Myocyte (in vitro differentiated cells): ENCODE results near the gene C2CD4C. TPM values are rescaled to one million over a fixed set of nuclear protein-coding genes. Genes with fewer than 3 reads are reported as not detected.
"Not testable (repeated sequence)": the region's sequence is repeated elsewhere in the genome, so short reads cannot be mapped to it uniquely, and the experiment has no call there.

Source experiments
- DNase-seq: peaks from one replicate; pipeline ENCODE4 v3.0.0-alpha.2; 2012; ENCODE audit warnings: low read depth
- total RNA-seq: library from RNA; depleted of rRNA; stranded (reverse); fragments of >200 nt; gene quantifications from 2 replicates; pipeline ENCODE4 v1.2.3, GENCODE V29; 2014

C2CD4C gene
- total RNA-seq, 1 donor from 2014 or later: 0.11 TPM

- no peak for DNase-seq
Observed at GRCh38 chr19:438416-438958, 29.5 kb upstream of the C2CD4C start.

- no peak for DNase-seq
Observed at GRCh38 chr19:437041-437440, 28.1 kb upstream of the C2CD4C start.

GRCh38 chr19:436413-436950 lies 27.5 kb upstream of the C2CD4C start:
- DNase-seq: no peak

- DNase-seq: peak; percentile 2
Observed at GRCh38 chr19:435707-436412, 26.9 kb upstream of the C2CD4C start.

- peak; percentile 44 for DNase-seq
Observed at GRCh38 chr19:435056-435706, 26.2 kb upstream of the C2CD4C start.

GRCh38 chr19:434152-434960 lies 25.4 kb upstream of the C2CD4C start:
- DNase-seq: no peak

- DNase-seq: no peak
Observed at GRCh38 chr19:430701-431100, 21.8 kb upstream of the C2CD4C start.

GRCh38 chr19:428149-428548 lies 19.2 kb upstream of the C2CD4C start:
- no peak for DNase-seq

GRCh38 chr19:427675-428074 lies 18.7 kb upstream of the C2CD4C start:
- DNase-seq: not testable (repeated sequence)

GRCh38 chr19:426725-427445 lies 17.9 kb upstream of the C2CD4C start:
- DNase-seq: peak; percentile 72

- no peak for DNase-seq
Observed at GRCh38 chr19:425056-425455, 16.1 kb upstream of the C2CD4C start.

GRCh38 chr19:424546-424945 lies 15.6 kb upstream of the C2CD4C start:
- no peak for DNase-seq

- DNase-seq: no peak
Observed at GRCh38 chr19:423691-424466, 14.9 kb upstream of the C2CD4C start.

- DNase-seq: not testable (repeated sequence)
Observed at GRCh38 chr19:422917-423226, 13.9 kb upstream of the C2CD4C start.

- DNase-seq: no peak
Observed at GRCh38 chr19:422213-422916, 13.4 kb upstream of the C2CD4C start.

- DNase-seq: no peak
Observed at GRCh38 chr19:419721-420515, 11.0 kb upstream of the C2CD4C start.

- DNase-seq: no peak
Observed at GRCh38 chr19:418761-419671, 10.1 kb upstream of the C2CD4C start.

GRCh38 chr19:416416-416815 lies 7.5 kb upstream of the C2CD4C start:
- no peak for DNase-seq
